Islet precursor cell (in vitro differentiated cells): Measurements from ENCODE around the gene PACSIN2.
"Not testable (repeated sequence)": the region's sequence is repeated elsewhere in the genome, so short reads cannot be mapped to it uniquely, and the experiment has no call there.

ENCODE experiments used
- DNase-seq: peaks from one replicate; pipeline ENCODE4 v3.0.0-alpha.2; 2018

The PACSIN2 gene

GRCh38 chr22:43014869-43015676 is at the start of gene PACSIN2:
Gene PACSIN2 (minus strand): TSS chr22:43015149. CDS start chr22:42912080, 103,069 bp downstream.
- peak; percentile 100 for DNase-seq

GRCh38 chr22:43060183-43060582 is 45.2 kb upstream of the PACSIN2 start:
- DNase-seq: peak; percentile 88

GRCh38 chr22:43057641-43058040 is 42.7 kb upstream of the PACSIN2 start:
- no peak for DNase-seq

GRCh38 chr22:43053176-43053575 is 38.2 kb upstream of the PACSIN2 start:
- DNase-seq: peak; percentile 76

GRCh38 chr22:43050995-43051394 is 36.0 kb upstream of the PACSIN2 start:
- DNase-seq: peak; percentile 71

GRCh38 chr22:43047605-43048004 is 32.7 kb upstream of the PACSIN2 start:
- DNase-seq: no peak

- DNase-seq: no peak
Observed at GRCh38 chr22:43044290-43044712, 29.4 kb upstream of the PACSIN2 start.

- DNase-seq: peak; percentile 47
Observed at GRCh38 chr22:43042101-43042780, 27.3 kb upstream of the PACSIN2 start.

- peak; percentile 81 for DNase-seq
Observed at GRCh38 chr22:43039800-43040199, 24.9 kb upstream of the PACSIN2 start.

GRCh38 chr22:43038325-43038724 is 23.4 kb upstream of the PACSIN2 start:
- DNase-seq: peak; percentile 59

- peak; percentile 50 for DNase-seq
Observed at GRCh38 chr22:43036282-43036829, 21.4 kb upstream of the PACSIN2 start.

GRCh38 chr22:43035250-43035649 is 20.3 kb upstream of the PACSIN2 start:
- DNase-seq: no peak

- DNase-seq: peak; percentile 81
Observed at GRCh38 chr22:43031617-43032016, 16.7 kb upstream of the PACSIN2 start.

GRCh38 chr22:43018615-43019014 is 3.7 kb upstream of the PACSIN2 start:
- DNase-seq: no peak

GRCh38 chr22:43017525-43018460 is 2.8 kb upstream of the PACSIN2 start:
- DNase-seq: no peak

GRCh38 chr22:43016150-43016549 is 1.2 kb upstream of the PACSIN2 start:
- not testable (repeated sequence) for DNase-seq

GRCh38 chr22:43015677-43016042 is 711 bp upstream of the PACSIN2 start:
- no peak for DNase-seq

GRCh38 chr22:43014316-43014868 is 557 bp downstream of the PACSIN2 start:
- DNase-seq: peak; percentile 78

- DNase-seq: peak; percentile 75
Observed at GRCh38 chr22:43013355-43014315, 1.3 kb downstream of the PACSIN2 start.

GRCh38 chr22:43012390-43012789 is 2.6 kb downstream of the PACSIN2 start:
- DNase-seq: no peak

- DNase-seq: peak; percentile 89
Observed at GRCh38 chr22:43011079-43011478, 3.9 kb downstream of the PACSIN2 start.
